CD4-positive, alpha-beta T cell treated with Interleukin-6 at 100 ng/mL for 8 hours (primary cell): Measurements from ENCODE around the gene CCDC185.
A peak's percentile ranks its signal among the peaks of the same experiment; 100 is the strongest.
"Not testable (repeated sequence)": the region's sequence is repeated elsewhere in the genome, so short reads cannot be mapped to it uniquely, and the experiment has no call there.

Experiments used
- DNase-seq: peaks from one replicate; pipeline ENCODE4 v3.0.0-alpha.2; 2020; ENCODE audit warnings: mixed read lengths, low spot score

CCDC185 gene

GRCh38 chr1:223394706-223395105 is 1.5 kb downstream of the CCDC185 start:
- no peak for DNase-seq

- not testable (repeated sequence) for DNase-seq
Observed at GRCh38 chr1:223399393-223399792, 6.2 kb downstream of the CCDC185 start.

GRCh38 chr1:223401873-223402789 is 8.9 kb downstream of the CCDC185 start:
- no peak for DNase-seq

- no peak for DNase-seq
Observed at GRCh38 chr1:223402790-223403142, 9.6 kb downstream of the CCDC185 start.

GRCh38 chr1:223403184-223403815 is 10.1 kb downstream of the CCDC185 start:
- no peak for DNase-seq

- peak; percentile 4 for DNase-seq
Observed at GRCh38 chr1:223405507-223405906, 12.3 kb downstream of the CCDC185 start.

GRCh38 chr1:223410036-223410435 is 16.8 kb downstream of the CCDC185 start:
- no peak for DNase-seq

GRCh38 chr1:223411309-223411708 is 18.1 kb downstream of the CCDC185 start:
- no peak for DNase-seq

- DNase-seq, result no peak
Observed at GRCh38 chr1:223411710-223412109, 18.5 kb downstream of the CCDC185 start.

GRCh38 chr1:223413216-223413615 is 20.0 kb downstream of the CCDC185 start:
- DNase-seq, result no peak

GRCh38 chr1:223417444-223417843 is 24.2 kb downstream of the CCDC185 start:
- no peak for DNase-seq

GRCh38 chr1:223417903-223418663 is 24.9 kb downstream of the CCDC185 start:
- no peak for DNase-seq

- no peak for DNase-seq
Observed at GRCh38 chr1:223419115-223419514, 25.9 kb downstream of the CCDC185 start.

- DNase-seq, result no peak
Observed at GRCh38 chr1:223419561-223419960, 26.3 kb downstream of the CCDC185 start.

- no peak for DNase-seq
Observed at GRCh38 chr1:223421025-223421424, 27.8 kb downstream of the CCDC185 start.

- no peak for DNase-seq
Observed at GRCh38 chr1:223421676-223422075, 28.5 kb downstream of the CCDC185 start.

GRCh38 chr1:223422911-223423310 is 29.7 kb downstream of the CCDC185 start:
- no peak for DNase-seq

- DNase-seq, result no peak
Observed at GRCh38 chr1:223423641-223424233, 30.5 kb downstream of the CCDC185 start.

GRCh38 chr1:223425550-223425949 is 32.3 kb downstream of the CCDC185 start:
- DNase-seq, result no peak

- no peak for DNase-seq
Observed at GRCh38 chr1:223426936-223427335, 33.7 kb downstream of the CCDC185 start.

- no peak for DNase-seq
Observed at GRCh38 chr1:223429313-223429731, 36.1 kb downstream of the CCDC185 start.

- no peak for DNase-seq
Observed at GRCh38 chr1:223429821-223430220, 36.6 kb downstream of the CCDC185 start.
